Measurements from ENCODE around the gene PRKAR1B.

The PRKAR1B gene

DNA sequence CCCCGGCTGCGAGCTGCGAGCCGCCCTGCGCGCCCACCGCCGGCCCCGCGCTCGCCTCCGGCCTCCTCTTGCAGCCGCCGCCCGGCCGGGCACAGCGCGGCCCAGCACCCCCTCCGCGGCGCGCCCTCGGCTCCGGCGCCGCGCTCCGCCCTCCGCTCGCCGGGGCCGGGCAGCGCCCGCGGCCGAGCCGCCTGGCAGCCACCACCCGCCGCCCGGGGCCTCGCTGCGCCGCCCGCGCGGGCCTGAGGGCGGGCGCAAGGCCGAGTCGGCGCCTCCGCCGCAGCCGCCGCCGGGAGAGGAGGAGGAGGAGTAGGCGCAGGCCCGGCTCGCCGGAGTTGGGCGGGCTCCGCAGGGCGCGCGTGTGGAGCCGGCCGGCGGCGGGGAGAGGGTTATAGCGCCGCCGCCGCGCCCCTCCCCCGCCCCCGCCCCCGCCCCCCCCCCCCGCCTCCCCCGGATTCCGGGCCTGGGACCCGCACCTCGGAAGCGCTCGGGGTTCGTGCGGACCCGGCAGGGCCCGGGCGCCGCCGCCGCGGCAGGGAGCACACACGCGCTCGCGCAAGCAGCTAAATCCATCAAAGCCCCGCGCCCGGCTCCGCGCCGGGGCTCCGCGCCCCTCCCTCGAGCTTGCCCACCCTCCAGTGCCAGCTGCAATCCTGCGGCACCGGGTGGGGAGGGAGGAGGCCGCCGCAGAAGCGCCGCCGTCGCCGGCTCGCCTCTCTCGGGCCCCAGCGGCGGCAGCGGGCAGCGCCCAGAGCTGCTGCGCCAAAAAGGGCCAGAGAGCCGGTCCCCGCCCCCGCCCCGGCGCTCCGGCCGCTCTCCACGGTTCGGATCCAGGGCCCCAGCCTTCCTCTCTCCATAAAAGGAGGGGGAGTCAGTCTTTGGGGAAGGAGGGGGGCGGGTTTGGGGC, 207.3 kb downstream of the PRKAR1B start, which contains the start of gene PDGFA:
TSS of gene PDGFA (minus strand) at position 363 of the 907 bp plus-strand sequence. CDS start 845 bp downstream, outside the sequence.
- no peak for DNase-seq (ENCODE audit: low read depth)

DNA sequence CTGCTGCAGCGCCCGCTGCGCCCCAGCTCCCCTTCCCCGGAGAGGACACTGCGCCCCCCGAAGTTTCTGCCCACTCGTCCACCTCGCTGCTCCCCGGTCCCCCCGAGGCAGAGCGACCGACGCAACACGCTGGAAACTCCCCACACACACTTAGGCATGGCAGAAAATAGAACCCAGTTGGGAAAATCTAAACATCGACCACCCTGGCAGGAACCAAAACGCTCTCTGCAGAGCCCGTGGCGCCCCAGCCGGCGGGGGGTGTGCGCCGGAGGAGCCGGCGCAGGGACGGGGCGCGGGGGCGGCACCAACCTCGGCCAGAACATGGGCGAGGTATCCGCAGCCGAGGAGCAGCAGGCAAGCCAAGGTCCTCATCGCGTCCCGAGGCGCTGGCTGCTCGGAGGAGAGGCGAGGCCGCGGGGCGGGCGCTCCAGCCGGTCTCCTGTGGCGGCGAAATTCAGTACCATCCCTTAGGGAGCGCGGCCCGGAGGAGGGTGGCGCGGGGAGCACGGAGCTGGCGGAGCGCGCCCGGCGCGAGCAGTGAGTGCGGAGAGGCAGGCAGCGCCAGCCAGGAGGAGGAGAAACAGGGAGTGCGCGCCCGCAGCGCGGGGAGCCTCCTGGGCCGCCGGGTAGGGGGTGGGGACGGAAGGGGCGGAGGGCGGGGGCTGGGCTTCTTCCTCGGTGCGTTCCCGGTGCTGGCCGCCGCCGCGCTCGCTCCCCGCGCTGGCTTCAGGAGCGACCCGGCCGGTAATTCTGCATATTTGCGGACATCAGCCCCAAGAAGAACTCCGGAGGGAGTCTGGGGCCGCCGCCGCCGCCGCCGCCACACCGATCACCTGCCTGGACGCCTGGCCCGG, 208.2 kb downstream of the PRKAR1B start:
- DNase-seq (ENCODE audit: low read depth), result no peak

DNA sequence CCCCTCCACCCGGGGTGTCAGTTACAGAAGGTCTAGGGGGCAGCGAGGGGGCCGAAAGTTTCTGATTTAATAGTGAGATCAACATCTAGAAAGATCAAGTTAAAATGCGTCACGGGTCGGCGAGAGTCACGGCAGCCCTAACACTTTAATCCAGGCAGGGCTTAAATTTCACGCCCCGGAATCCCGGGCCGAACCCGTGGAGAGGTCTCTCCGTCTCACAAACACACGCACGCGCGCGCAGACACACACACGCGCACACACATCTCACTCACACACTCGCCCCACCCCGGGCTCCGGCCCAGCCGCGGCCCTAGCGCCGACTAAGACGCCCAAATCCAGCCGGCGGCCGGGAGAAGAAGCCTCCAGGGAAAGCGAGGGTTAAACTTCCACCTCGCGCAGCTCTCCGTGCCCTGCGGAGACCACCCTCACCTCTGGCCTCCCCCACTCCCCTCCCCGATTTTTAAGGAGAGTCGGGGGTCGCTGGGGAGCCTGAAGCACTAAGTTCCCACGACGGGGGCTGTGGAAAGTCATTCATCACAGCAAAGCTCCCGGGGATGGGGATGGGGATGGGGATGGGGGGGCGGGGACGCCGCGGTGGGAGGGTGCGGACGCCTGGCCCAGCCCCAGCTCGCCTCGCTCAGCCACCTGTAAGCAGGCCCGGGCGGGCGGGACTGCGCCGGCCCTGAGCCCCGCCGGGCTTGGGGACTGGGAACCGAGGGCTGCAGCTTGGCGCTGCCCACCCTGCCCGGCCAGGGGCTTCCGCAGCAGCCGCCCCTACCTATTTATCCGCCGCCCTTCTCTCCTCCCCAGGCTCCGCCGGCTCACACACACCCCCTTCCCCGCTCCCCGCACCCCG, 209.1 kb downstream of the PRKAR1B start:
- no peak for DNase-seq (ENCODE audit: low read depth)

DNA sequence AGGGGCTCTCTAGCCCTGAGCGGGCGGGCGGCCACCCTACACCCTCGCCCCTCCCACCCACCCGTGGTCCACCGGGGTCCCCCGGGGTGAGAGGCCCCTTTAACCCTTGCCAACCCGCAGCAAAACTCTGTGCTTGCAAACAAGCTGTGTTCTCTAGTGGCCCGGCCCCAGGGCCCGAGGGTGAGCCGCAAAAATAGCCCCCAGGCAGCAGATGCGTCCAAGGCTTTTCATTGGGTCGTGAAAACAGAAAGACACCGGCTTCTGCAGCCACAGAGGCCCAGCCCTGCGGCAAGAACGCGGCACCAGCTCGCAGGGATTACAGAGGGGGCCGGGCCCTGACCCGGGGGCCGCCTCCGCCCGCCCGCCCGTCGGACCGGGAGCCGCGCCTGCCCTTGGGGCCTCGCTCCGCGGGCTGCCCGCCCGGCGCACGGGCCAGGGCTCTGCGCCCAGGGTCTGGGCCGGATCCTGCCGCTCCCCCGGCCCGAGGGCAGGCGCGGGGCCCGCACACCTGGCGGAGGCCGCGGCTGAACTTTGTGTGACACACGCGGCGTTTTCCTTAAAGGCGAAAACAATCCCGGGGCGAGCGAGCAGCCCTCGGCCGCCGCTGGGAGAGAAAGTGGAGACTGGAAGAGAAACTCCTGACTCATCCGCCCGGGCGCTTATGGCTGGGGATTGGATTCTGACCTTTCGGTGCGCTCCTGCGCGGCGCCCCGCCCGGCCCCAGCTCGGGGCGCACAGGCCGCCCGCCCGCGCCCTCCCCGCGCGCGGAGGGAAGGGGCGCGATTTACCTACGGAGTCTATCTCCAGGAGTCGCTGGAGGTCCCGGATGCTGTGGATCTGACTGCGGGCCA, 210.2 kb downstream of the PRKAR1B start:
- DNase-seq (ENCODE audit: low read depth), result no peak

DNA sequence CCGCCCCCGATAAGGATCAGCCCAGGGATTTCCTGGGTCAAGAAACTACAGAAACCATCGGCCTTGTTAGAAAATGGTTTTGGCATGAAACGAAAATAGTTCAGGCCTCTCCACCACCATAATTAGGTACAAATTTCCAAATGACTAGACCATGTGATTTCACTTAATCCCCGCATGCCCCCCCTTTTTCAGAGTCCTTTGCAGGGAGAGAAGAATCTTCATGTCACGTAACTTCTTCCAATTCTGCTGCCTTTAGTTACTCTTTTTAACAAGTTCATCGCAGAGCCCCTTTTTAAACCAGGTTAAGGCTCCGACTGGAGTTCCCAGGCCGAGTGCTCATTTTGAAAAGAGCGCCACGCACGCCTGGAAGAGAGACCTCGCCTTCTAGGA, 210.9 kb downstream of the PRKAR1B start:
- DNase-seq (ENCODE audit: low read depth), result no peak

DNA sequence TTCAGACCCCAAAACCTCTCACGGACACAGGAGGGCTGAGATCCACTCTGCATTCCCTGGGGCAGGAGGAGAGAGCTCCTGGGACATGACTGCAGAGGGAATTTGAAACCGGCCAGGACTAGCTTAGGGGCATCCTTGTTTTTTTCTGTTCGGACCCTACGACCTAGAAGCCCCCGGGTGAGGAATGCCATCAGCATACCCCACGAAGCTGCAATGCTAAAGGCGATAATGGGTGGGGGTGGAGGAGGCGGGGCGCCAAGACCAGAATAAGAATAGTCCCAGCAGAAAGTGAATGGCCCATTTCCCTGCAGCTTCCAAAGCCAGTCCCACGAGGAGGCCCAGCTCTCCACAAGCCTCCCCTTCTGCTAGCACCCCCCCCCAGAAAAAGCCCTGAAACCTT, 211.5 kb downstream of the PRKAR1B start:
- no peak for DNase-seq (ENCODE audit: low read depth)

DNA sequence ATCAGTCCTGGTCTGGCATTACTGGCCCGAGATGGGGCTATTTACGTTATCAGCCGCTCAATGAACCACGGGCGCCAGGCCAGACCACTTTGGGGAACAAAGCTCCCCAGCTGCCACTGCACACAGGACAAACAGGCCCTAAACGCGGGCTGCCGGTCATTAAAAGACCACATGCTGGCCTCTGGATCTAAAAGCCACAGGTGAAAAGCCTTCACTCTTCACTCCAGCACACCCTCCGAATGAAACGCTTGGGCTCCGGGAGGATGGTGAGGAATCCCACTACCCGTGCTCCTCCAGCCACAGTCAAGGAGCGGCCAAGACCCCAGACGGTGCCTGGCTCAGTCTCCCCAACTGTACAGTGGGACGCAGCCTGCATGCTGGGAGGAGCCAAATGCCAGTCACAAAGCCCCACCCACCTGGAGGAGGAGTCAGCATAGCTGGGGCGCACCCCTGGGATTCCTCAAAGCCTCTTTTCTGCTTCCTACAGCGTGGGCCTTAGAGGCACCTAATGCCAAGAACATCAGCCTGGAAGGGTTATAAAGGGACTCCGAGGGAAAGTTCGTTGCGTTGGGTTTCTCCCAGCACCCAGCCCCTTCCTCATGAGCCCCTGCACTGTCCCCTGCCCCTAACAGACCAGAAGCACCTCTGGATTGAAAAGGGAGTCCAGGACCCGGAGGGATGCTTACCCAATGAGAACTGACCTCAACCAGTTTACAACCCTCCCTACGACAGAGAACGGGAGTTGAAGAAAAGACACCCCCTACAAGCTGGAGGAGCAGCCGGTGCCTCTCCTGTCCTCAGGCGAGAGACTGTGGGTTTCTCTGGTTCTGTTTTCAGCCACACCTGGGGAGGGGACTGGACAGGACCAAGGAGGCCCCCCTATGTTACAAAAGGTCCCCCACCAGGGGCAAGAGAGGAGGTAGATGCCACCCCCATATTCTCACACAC, 212.2 kb downstream of the PRKAR1B start:
- DNase-seq (ENCODE audit: low read depth), result no peak

DNA sequence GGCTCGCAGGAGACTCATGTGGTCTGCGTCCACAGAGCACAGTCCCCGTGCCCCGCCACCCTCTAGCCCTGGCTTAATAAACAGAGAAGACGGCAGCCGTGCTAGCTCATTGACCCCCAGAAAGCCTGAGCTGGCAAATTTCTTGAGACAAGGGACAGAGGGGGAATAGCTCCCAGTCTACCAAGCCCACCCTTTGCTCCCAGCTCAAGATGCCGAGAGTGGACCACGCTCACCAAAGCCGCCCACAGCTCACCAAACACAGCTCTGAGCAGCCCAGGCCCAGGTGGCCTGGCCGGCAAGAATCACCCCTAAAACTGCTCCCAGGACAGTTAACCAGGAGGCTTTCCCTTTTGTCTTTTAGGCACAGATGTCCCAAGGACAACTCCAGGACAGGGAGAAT, 212.8 kb downstream of the PRKAR1B start:
- DNase-seq (ENCODE audit: low read depth), result no peak

DNA sequence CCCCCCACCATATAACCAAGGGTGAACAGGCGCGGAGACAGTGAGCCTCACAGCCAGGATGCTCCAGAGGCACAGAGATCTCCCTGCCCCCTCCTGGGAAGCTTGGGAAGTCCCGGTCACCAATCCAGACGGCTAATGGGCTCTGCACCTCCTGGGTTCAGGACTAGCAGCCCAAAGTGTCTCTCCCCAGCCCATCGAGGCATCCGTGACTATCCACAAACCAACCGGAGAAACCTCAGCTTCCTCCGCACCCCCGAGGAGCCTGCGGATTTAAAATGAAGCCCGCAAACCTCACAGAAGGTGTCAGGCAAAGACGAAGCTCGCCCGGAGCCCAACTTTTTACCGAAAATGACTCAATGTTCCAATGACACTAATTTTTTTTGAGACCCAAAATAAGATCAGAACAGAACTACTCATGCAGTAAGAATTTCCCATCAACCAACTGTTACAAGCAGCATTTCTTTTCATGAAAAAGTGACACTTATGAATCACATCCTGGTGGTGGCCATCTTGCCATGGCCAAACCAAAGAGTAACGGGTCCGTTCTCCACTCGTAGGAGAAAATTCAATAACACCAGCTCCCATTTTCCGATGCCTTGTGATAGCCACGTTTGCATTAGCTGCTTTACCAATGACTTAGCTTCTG, 213.4 kb downstream of the PRKAR1B start:
- DNase-seq (ENCODE audit: low read depth), result no peak

DNA sequence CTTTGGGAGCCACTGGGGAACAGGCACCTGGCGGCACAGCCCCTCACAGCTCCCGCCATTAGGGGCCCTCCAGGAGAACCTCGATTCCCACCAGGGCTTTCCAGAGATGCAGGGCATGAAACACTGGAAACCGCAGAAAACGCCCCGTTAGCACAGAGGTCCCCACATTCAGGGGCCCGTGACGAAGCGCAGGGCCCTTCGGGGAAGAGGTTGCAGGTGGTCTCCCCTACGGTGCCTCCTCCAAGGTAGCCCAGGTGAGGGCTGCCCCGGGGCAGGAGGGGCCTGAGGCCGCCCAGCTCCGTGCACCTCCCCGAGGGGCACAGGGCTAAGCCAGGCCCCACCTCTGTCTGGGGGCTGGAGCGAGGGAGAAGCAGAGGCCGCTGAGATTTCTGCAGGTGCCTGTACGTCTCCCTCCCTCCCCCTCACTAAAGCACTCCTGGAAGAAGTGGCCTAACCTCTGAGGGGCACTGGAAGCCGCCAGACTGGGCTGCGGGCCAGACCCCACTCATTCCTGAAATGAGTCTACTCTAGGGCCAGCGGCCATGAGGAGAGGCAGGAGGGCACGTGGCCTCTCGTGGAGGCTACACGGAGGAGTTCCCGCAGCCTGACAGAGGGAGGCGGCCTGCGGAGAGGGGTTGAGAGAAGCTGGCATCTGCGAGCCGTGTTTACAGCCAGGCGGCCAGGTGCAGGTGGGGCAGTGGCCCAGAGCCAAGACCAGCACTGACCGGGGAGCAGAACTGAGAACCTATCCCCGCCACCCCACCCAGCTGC, 214.4 kb downstream of the PRKAR1B start:
- no peak for DNase-seq (ENCODE audit: low read depth)

DNA sequence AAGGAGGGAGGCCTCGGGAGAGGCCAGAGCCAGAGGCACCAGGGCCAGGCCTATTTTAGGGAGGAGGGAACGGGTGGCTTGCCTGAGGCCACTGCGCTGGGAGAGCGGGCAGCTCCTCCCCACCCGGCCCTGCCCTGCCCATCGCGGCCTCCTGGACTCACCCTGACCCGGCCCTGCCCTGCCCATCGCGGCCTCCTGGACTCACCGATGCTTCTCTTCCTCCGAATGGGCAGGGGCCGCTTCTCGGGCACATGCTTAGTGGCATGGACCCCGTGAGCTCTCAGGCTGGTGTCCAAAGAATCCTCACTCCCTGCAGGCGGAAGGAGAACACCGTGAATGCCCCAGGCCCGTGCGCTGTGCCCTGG, 215.0 kb downstream of the PRKAR1B start:
- no peak for DNase-seq (ENCODE audit: low read depth)

DNA sequence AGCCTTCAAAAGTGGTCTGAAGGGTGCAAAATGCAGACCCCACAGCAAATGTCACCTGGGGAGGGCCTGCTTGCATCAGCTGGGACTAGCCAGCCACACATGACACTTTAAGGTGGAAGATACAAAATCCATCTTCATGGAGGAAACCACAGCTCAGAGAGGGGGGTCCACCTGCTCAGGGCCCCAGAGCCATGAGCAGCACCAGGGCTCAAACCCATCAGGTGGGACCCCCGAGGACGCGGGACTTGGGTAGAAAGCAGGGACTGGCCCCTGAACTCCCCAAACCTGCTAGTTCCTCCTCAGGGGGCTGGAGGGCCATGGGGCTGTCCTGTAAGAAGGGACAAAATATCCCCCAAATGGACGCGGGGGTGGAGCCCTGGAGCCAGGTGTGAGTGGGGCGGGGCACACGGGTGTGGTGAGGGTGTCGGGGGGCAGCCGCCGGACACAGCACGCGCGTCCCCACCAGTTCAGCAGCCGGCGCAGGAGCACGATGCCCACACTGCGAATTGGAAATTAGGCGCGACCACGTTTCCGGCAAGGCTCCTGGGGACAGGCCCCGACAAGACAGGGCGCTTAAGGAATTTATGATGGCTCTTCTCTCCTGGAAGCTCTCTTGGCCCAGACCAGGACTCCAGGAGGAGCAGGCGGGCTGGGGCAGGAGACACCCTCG, 215.5 kb downstream of the PRKAR1B start:
- no peak for DNase-seq (ENCODE audit: low read depth)

DNA sequence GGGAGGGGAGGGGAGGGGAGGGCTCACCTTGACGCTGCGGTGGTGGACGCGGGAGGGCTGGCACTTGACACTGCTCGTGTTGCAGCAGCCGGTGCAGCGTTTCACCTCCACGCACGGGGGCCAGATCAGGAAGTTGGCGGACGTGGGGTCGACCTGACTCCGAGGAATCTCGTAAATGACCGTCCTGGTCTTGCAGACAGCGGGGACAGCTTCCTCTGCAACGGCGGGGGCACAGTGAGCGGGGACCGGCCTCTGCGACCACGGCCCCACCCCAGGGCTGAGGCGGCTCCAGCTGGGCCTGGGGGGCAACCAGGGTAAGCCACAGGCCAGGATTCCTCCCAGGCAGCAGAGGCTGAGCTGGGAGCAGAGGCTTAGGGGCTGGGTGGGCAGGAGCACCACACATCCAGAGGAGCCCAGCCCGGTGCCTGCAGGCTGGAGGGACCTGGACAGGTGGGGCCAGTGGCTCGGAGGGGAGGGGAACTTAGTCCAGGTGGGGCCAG, 216.2 kb downstream of the PRKAR1B start:
- no peak for DNase-seq (ENCODE audit: low read depth)

DNA sequence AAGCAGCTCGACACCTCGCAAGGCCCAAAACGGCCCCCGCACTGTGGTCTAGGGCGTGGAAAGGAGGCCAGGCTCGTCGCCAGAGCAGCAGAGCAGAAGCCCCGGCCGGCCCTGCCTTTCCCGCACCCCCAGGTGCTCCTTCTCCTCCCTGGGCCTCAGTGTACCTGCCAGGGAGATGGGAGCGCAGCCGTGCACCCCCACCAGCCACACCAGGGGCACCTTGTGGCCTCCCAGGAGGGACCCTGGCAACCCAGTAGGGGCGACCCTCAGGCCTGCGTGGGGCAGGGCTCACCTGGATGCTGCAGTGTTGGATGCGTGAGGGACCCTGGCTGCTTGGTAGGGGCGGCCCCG, 217.0 kb downstream of the PRKAR1B start:
- no peak for DNase-seq (ENCODE audit: low read depth)

DNA sequence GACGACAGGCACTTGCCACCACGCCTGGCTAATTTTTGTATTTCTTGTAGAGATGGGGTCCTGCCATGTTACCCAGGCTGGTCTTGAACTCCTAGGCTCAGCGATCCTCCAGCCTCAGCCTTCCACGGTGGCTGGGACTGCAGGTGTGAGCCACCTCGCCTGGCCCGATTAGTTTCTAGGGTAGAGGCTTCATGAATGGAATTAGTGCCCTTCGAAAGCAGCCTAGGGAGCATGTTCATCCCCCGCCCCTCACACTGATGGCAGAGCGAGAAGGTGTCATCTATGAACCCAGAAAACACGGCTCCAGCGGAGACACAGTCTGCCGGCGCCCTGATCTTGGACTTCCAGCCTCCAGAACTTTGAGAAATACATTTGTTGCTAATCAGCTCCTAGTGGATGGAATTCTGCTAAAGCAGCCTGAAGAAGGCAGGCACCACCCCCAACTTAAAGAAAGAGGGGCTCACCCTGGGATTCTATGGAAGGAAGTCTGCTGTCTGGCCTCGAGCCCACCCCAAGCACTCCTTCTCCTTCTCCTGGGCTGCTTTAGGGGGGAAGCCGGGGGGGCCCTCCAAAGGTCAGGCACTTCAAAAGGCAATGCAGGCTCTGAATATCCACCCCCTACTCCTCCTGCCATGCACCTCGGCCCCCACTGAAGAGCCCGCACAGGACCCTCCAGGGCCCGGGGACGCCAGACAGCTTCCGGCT, 217.5 kb downstream of the PRKAR1B start:
- DNase-seq (ENCODE audit: low read depth), result no peak

DNA sequence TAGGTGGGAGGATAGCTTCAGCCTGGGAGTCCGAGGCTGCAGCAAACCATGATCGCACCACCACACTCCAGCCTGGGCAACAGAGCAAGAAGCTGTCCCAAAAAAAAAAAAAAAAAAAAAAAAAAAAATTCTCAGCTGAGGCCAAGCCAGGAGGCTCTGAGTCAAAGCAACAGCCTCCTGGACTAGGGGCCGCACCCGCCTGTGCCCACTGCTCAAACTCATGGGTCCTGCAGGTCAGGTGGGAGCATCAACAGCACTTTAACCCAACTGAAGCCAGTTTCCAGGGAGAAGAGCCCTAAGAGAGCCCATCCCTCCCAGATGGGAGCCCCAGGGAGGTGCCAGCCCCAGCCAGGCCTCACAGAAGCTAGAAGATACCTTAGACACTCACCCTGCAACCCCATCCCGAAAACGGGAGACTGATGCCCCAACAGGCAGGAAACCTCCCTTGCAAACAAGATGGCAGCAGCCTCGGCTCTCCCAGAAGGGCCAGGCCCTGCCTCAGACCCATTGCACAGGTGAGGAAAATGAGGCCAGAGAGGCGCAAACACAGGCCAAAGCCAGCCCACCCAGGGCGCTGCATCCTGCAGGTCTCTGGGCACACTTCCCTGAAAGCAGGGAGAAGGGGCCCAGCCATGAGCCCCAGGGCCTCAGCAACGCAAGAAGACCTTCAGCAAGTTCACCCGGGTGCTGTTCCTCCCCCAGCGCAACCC, 218.5 kb downstream of the PRKAR1B start:
- DNase-seq (ENCODE audit: low read depth), result no peak
